ENCODE data around the gene FGFR4. TPM values are rescaled to one million over a fixed set of nuclear protein-coding genes. Genes with fewer than 3 reads are reported as not detected.

Gene FGFR4
- total and polyA plus RNA-seq, 2 donors (not counting 1 experiment from before 2014, with no cell fraction given), result 1.2 to 2.7 TPM

DNA sequence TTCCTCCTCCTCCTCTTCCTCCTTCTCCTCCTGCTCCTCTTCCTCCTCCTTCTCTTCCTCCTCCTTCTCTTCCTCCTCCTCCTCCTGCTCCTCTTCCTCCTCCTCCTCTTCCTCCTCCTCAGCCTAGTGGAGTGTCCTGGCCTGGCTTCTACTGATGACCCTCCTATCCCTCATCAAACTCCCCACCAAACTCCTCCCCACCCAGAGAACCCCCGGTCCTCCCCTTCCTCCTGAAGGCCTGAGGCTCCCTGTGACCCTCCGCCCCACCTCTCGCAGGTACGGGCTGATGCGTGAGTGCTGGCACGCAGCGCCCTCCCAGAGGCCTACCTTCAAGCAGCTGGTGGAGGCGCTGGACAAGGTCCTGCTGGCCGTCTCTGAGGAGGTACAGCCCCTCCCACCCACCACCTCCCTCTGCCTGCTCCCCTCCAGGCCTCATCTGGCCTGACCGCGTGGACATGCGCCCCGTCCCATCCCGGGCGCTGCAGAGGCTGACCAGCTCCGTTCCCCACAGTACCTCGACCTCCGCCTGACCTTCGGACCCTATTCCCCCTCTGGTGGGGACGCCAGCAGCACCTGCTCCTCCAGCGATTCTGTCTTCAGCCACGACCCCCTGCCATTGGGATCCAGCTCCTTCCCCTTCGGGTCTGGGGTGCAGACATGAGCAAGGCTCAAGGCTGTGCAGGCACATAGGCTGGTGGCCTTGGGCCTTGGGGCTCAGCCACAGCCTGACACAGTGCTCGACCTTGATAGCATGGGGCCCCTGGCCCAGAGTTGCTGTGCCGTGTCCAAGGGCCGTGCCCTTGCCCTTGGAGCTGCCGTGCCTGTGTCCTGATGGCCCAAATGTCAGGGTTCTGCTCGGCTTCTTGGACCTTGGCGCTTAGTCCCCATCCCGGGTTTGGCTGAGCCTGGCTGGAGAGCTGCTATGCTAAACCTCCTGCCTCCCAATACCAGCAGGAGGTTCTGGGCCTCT is 10.6 kb downstream of the FGFR4 start:
- no peak for DNase-seq
- no peaks in the 10 kb centered on the region for H3K27me3 ChIP-seq (replicated peaks in 1 of 4; ENCODE audit: control extremely low read depth in 1 of 4, control insufficient read depth in 3 of 4, insufficient read depth in 4 of 4, low read length in 3 of 4)
- Mint-ChIP-seq H3K9me3 (ENCODE audit: insufficient read depth) (no peaks in the 10 kb centered on the region), H3K4me3 (no peak overlapping the region), H3K27me3 (no peaks in the 10 kb centered on the region), H3K4me1 (no peaks in the 10 kb centered on the region), H3K27ac (no peak overlapping the region)
- H3K4me1 ChIP-seq (ENCODE audit: control insufficient read depth in 2 of 2, insufficient read depth in 2 of 2, low read length in 2 of 2), result no peaks in the 10 kb centered on the region
- H3K9me3 ChIP-seq (ENCODE audit: control extremely low read depth in 1 of 3, control insufficient read depth in 2 of 3, insufficient read depth in 1 of 3, low read length in 2 of 3), result no peaks in the 10 kb centered on the region
- H4K20me1 ChIP-seq (ENCODE audit: control insufficient read depth, insufficient read depth, low read length, poor library complexity, severe bottlenecking), result no peaks in the 10 kb centered on the region
- H3K4me2 ChIP-seq (replicated peaks; ENCODE audit: low read depth, low read length, poor library complexity, severe bottlenecking), result no peak overlapping the region
- TF ChIP-seq EZH2 (IDR thresholded peaks at IDR 0.05; ENCODE audit: borderline replicate concordance, insufficient read depth, low read depth, low read length, poor library complexity, severe bottlenecking), result no peak
- TF ChIP-seq, protein P1, sequence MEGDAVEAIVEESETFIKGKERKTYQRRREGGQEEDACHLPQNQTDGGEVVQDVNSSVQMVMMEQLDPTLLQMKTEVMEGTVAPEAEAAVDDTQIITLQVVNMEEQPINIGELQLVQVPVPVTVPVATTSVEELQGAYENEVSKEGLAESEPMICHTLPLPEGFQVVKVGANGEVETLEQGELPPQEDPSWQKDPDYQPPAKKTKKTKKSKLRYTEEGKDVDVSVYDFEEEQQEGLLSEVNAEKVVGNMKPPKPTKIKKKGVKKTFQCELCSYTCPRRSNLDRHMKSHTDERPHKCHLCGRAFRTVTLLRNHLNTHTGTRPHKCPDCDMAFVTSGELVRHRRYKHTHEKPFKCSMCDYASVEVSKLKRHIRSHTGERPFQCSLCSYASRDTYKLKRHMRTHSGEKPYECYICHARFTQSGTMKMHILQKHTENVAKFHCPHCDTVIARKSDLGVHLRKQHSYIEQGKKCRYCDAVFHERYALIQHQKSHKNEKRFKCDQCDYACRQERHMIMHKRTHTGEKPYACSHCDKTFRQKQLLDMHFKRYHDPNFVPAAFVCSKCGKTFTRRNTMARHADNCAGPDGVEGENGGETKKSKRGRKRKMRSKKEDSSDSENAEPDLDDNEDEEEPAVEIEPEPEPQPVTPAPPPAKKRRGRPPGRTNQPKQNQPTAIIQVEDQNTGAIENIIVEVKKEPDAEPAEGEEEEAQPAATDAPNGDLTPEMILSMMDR (IDR thresholded peaks at IDR 0.05), result no peak
- ChIA-PET POLR2A (no interaction called here), CTCF (interaction anchor here (0.8 to 1.9 kb wide), 3 partner anchors 13 to 16 kb away, joined by 3 to 6 read pairs (median 4); no protein-coding TSS in a partner anchor)
- H3K4me3 ChIP-seq (ENCODE audit: control extremely low read depth in 1 of 5, extremely low read depth in 1 of 5, insufficient read depth in 1 of 5, low read depth in 2 of 5, low read length in 4 of 5), result no peak overlapping the region
- H3K79me2 ChIP-seq (ENCODE audit: control insufficient read depth, insufficient read depth, low read length), result no peaks in the 10 kb centered on the region
- no peak overlapping the region for H3K27ac ChIP-seq (ENCODE audit: low read length in 2 of 2)
- intact Hi-C loops (cut with micrococcal nuclease), result no loop called here
- 93% methylated on average over 30 of the region's 30 CpGs for WGBS (ENCODE audit: insufficient coverage)
- no peak for ATAC-seq (ENCODE audit: low read depth)
- H3K36me3 ChIP-seq (replicated peaks in 1 of 2; ENCODE audit: control extremely low read depth in 1 of 2, control insufficient read depth in 1 of 2, extremely low read depth in 1 of 2, insufficient read depth in 2 of 2, low read length in 1 of 2), result no peaks in the 10 kb centered on the region
- no peak overlapping the region for H3K9ac ChIP-seq (ENCODE audit: low read length)
- no peak overlapping the region for H2AFZ ChIP-seq (ENCODE audit: insufficient read depth, low read depth, low read length, poor library complexity, severe bottlenecking)

DNA sequence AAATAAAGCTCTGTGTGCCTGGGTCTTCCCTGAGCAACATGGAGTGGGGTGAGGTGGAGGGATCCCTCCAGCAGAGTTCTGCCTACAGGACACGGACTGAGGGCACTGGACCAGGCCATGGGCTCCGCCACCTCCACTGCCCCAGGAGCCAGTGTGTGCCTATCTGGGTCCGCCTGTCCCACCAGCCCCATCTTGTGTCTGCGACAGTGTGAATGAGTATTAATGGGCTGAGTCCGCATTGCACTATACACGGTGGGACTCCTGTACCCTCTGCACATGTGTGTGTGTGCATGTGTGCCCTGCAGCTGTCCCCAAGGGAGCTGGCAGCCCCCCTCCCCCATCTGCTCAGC is 11.4 kb downstream of the FGFR4 start:
- H3K9me3 ChIP-seq (ENCODE audit: control extremely low read depth in 1 of 3, control insufficient read depth in 2 of 3, insufficient read depth in 1 of 3, low read length in 2 of 3), result no peaks in the 10 kb centered on the region
- no peaks in the 10 kb centered on the region for H3K27me3 ChIP-seq (replicated peaks in 1 of 4; ENCODE audit: control extremely low read depth in 1 of 4, control insufficient read depth in 3 of 4, insufficient read depth in 4 of 4, low read length in 3 of 4)
- Mint-ChIP-seq H3K4me3 (no peak overlapping the region), H3K9me3 (ENCODE audit: insufficient read depth) (no peaks in the 10 kb centered on the region), H3K4me1 (no peaks in the 10 kb centered on the region), H3K27me3 (no peaks in the 10 kb centered on the region), H3K27ac (no peak overlapping the region)
- ChIA-PET CTCF (interaction anchor here (0.8 to 2.4 kb wide), 4 partner anchors 12 to 26 kb away, joined by 3 to 6 read pairs (median 4); no protein-coding TSS in a partner anchor), POLR2A (no interaction called here)
- 94% methylated on average over 6 of the region's 6 CpGs for WGBS (ENCODE audit: insufficient coverage)
- no peaks in the 10 kb centered on the region for H3K36me3 ChIP-seq (replicated peaks in 1 of 2; ENCODE audit: control extremely low read depth in 1 of 2, control insufficient read depth in 1 of 2, extremely low read depth in 1 of 2, insufficient read depth in 2 of 2, low read length in 1 of 2)
- H3K4me3 ChIP-seq (ENCODE audit: control extremely low read depth in 1 of 5, extremely low read depth in 1 of 5, insufficient read depth in 1 of 5, low read depth in 2 of 5, low read length in 4 of 5), result no peak overlapping the region
- intact Hi-C loops (cut with micrococcal nuclease), result no loop called here
- no peak overlapping the region for H3K9ac ChIP-seq (ENCODE audit: low read length)
- no peaks in the 10 kb centered on the region for H3K79me2 ChIP-seq (ENCODE audit: control insufficient read depth, insufficient read depth, low read length)
- ATAC-seq (ENCODE audit: low read depth) (no peak), DNase-seq (no peak)
- H3K27ac ChIP-seq (ENCODE audit: low read length in 2 of 2), result no peak overlapping the region
- TF ChIP-seq, protein P1 (IDR thresholded peaks at IDR 0.05), result no peak
- TF ChIP-seq EZH2 (IDR thresholded peaks at IDR 0.05; ENCODE audit: borderline replicate concordance, insufficient read depth, low read depth, low read length, poor library complexity, severe bottlenecking), result no peak
- no peak overlapping the region for H2AFZ ChIP-seq (ENCODE audit: insufficient read depth, low read depth, low read length, poor library complexity, severe bottlenecking)
- H3K4me2 ChIP-seq (replicated peaks; ENCODE audit: low read depth, low read length, poor library complexity, severe bottlenecking), result no peak overlapping the region
- no peaks in the 10 kb centered on the region for H3K4me1 ChIP-seq (ENCODE audit: control insufficient read depth in 2 of 2, insufficient read depth in 2 of 2, low read length in 2 of 2)
- H4K20me1 ChIP-seq (ENCODE audit: control insufficient read depth, insufficient read depth, low read length, poor library complexity, severe bottlenecking), result no peaks in the 10 kb centered on the region

Measured in B cell (primary cell).